Panc1 (cell line): Measurements from ENCODE around the gene SRP54.

Source experiments
- CTCF ChIP-seq: fragments of 450-650 bp; IDR thresholded peaks from 2 replicates; pipeline ENCODE4 v1.5.1; 2017; ENCODE audit warnings: mild to moderate bottlenecking
- POLR2AphosphoS5 ChIP-seq: IDR thresholded peaks from 2 replicates; pipeline ENCODE4 v1.6.1; 2012; ENCODE audit warnings: mild to moderate bottlenecking, low read depth, low read length, moderate library complexity
- REST ChIP-seq, 2 experiments: IDR thresholded peaks; 2 replicates each; pipeline ENCODE4 v1.6.1; 2011 to 2012; ENCODE audit warnings: low read depth in 2 of 2, control low read depth in 1 of 2, low read length in 1 of 2, mild to moderate bottlenecking in 1 of 2, moderate library complexity in 1 of 2; ENCODE audit not compliant: insufficient read depth in 1 of 2
- SIN3A ChIP-seq: IDR thresholded peaks from 2 replicates; pipeline ENCODE4 v1.6.1; 2012; ENCODE audit warnings: low read depth, mild to moderate bottlenecking, low read length, moderate library complexity, borderline replicate concordance; ENCODE audit not compliant: insufficient read depth
- TCF7L2 ChIP-seq: IDR thresholded peaks from 2 replicates; pipeline ENCODE4 v1.6.1; 2011; ENCODE audit warnings: mild to moderate bottlenecking, low read depth, low read length, inconsistent platforms

GRCh38 chr14:35046751-35047536, 64.2 kb downstream of the SRP54 start:
- TF ChIP-seq CTCF (no peak), SIN3A (no peak), POLR2AphosphoS5 (no peak), TCF7L2 (no peak), REST (IDR thresholded peaks at IDR 0.05; ENCODE audit: insufficient read depth in 1 of 2, low read depth in 2 of 2, low read length in 1 of 2) (no peak)
